ENCODE results near the gene MVP. TPM values are rescaled to one million over a fixed set of nuclear protein-coding genes. Genes with fewer than 3 reads are reported as not detected.

The MVP gene
- total RNA-seq, 4 donors from 2014 or later, result 40.3 to 77.5 (median 47.6) TPM

GRCh38 chr16:29820730-29821642 is 724 bp downstream of the MVP start:
- no peaks in the 10 kb centered on the region for H3K27me3 ChIP-seq
- peaks cover 72 to 77% of the 10 kb centered on the region in 2 donors for H3K4me1 ChIP-seq
- ATAC-seq, result no peak
- in situ Hi-C loops (cut with MboI; ENCODE audit: low sequenced_read_pairs in 4 of 4) (no loop called here), intact Hi-C loops (cut with DNase I; ENCODE audit: low total_unique reads) (loop anchor here (2.0 kb wide), 1 partner anchor 16 kb away; no protein-coding TSS in a partner anchor)
- peak in 1 of 2 donors; percentile 13 for TF ChIP-seq POLR2A (IDR thresholded peaks at IDR 0.05)
- TF ChIP-seq CTCF (IDR thresholded peaks at IDR 0.05 in 4 of 5, conservative IDR thresholded peaks at IDR 0.05 in 1 of 5), result no peak
- DNase-seq, result peak in 1 of 2 donors; percentile 52
- no peaks in the 10 kb centered on the region for H3K9me3 ChIP-seq
- H3K36me3 ChIP-seq, result peaks cover 0 to 14% of the 10 kb centered on the region in 2 donors
- peak overlapping the region; percentile 61 to 76 (median 72) for H3K4me3 ChIP-seq
- H3K27ac ChIP-seq, result peak overlapping the region; percentile 80 to 85 (median 84)

- peaks cover 76% of the 10 kb centered on the region in 2 donors for H3K4me1 ChIP-seq
- in situ Hi-C loops (cut with MboI; ENCODE audit: low sequenced_read_pairs in 4 of 4) (no loop called here), intact Hi-C loops (cut with DNase I; ENCODE audit: low total_unique reads) (loop anchor here (2.0 kb wide), 1 partner anchor 17 kb away; no protein-coding TSS in a partner anchor)
- no peak for TF ChIP-seq CTCF (IDR thresholded peaks at IDR 0.05 in 4 of 5, conservative IDR thresholded peaks at IDR 0.05 in 1 of 5)
- no peak for TF ChIP-seq POLR2A (IDR thresholded peaks at IDR 0.05)
- DNase-seq, result no peak
- ATAC-seq, result peak in 1 of 2 donors; percentile 29
- H3K27me3 ChIP-seq, result no peaks in the 10 kb centered on the region
- peak overlapping the region; percentile 80 to 85 (median 84) for H3K27ac ChIP-seq
- H3K36me3 ChIP-seq, result peaks cover 0 to 14% of the 10 kb centered on the region in 2 donors
- H3K4me3 ChIP-seq, result peak overlapping the region; percentile 61 to 76 (median 72)
- H3K9me3 ChIP-seq, result no peaks in the 10 kb centered on the region
These were observed 1.4 kb downstream of the MVP start for GRCh38 chr16:29821643-29822115.

GRCh38 chr16:29824589-29825144 is 4.4 kb downstream of the MVP start:
- in situ Hi-C loops (cut with MboI; ENCODE audit: low sequenced_read_pairs in 4 of 4), result no loop called here
- Histone ChIP-seq H3K9me3 (no peaks in the 10 kb centered on the region), H3K36me3 (peaks cover 0 to under 1% of the 10 kb centered on the region in 2 donors), H3K27me3 (no peaks in the 10 kb centered on the region), H3K4me1 (peaks cover 55 to 60% of the 10 kb centered on the region in 2 donors), H3K4me3 (peak overlapping the region in 1 of 4 donors; percentile 5), H3K27ac (peak overlapping the region; percentile 63 to 71 (median 68))
- ATAC-seq (no peak), DNase-seq (no peak)
- intact Hi-C loops (cut with DNase I; ENCODE audit: low total_unique reads), result no loop called here
- TF ChIP-seq POLR2A (IDR thresholded peaks at IDR 0.05) (no peak), CTCF (IDR thresholded peaks at IDR 0.05 in 4 of 5, conservative IDR thresholded peaks at IDR 0.05 in 1 of 5) (no peak)

- TF ChIP-seq CTCF (IDR thresholded peaks at IDR 0.05 in 4 of 5, conservative IDR thresholded peaks at IDR 0.05 in 1 of 5), result no peak
- in situ Hi-C loops (cut with MboI; ENCODE audit: low sequenced_read_pairs in 4 of 4), result no loop called here
- peak in 1 of 2 donors; percentile 31 for ATAC-seq
- H3K27ac ChIP-seq, result peak overlapping the region; percentile 63 to 71 (median 68)
- H3K36me3 ChIP-seq, result no peaks in the 10 kb centered on the region
- H3K27me3 ChIP-seq, result no peaks in the 10 kb centered on the region
- peaks cover 48 to 52% of the 10 kb centered on the region in 2 donors for H3K4me1 ChIP-seq
- no peaks in the 10 kb centered on the region for H3K9me3 ChIP-seq
- H3K4me3 ChIP-seq, result peak overlapping the region in 1 of 4 donors; percentile 5
- intact Hi-C loops (cut with DNase I; ENCODE audit: low total_unique reads), result no loop called here
- DNase-seq, result no peak
These were observed 5.1 kb downstream of the MVP start for GRCh38 chr16:29825145-29826044.
